HCT116 (cell line): ENCODE data around the gene SBF1. TPM values are rescaled to one million over a fixed set of nuclear protein-coding genes. Genes with fewer than 3 reads are reported as not detected.

Experiments
- ATAC-seq: fragments of 200-7000 bp; cut with Tn5 transposase; 2 replicates; pipeline ENCODE4 v1.9.1; 2020; ENCODE audit warnings: mild to moderate bottlenecking, moderate library complexity
- BruUV-seq: library from RNA; stranded (reverse); fragments of 400-500 nt; replicated peaks from 2 replicates; lab custom pipeline; 2021; lab: Mats Ljungman, UMichigan
- CTCF ChIA-PET: fragments of 300-600 bp; sonication (Branson Sonifier 250); formaldehyde crosslinking; loops from one replicate; lab custom pipeline; 2021; ENCODE audit warnings: antibody characterized with exemption; lab: Charles Lee
- POLR2A ChIA-PET: fragments of 300-600, 350-600 bp; sonication (Branson Sonifier 250); formaldehyde crosslinking; loops from one replicate; lab custom pipeline; 2021; ENCODE audit warnings: antibody characterized with exemption; lab: Charles Lee
- RAD21 ChIA-PET, 2 experiments: fragments of 300-600 bp; sonication (Branson Sonifier 250); formaldehyde crosslinking; loops; one replicate each; lab custom pipeline; 2023; ENCODE audit warnings: low total read pairs in 2 of 2; ENCODE audit not compliant: uncharacterized antibody in 2 of 2, unreplicated experiment in 2 of 2, low non-redundant PET in 1 of 2; lab: Charles Lee
- DNase-seq: peaks from one replicate; pipeline ENCODE4 v3.0.0-alpha.2; 2010; ENCODE audit warnings: low read depth, low spot score
- H2AFZ ChIP-seq: fragments of 200-600 bp; shearing (Covaris generic), sonication (generic); 2 replicates; pipeline ENCODE4 v1.6.1; 2017; ENCODE audit warnings: low read depth, mixed run types, mixed read lengths, antibody characterized with exemption, low read length; ENCODE audit not compliant: poor library complexity, severe bottlenecking
- H3K27ac ChIP-seq: 2 replicates; pipeline ENCODE4 v1.5.1; 2012; ENCODE audit warnings: low read depth, low read length
- H3K27me3 ChIP-seq: fragments of 200-600 bp; sonication (generic); 2 replicates; pipeline ENCODE4 v1.6.1; 2016; ENCODE audit warnings: mixed run types, low read length, mixed read lengths; ENCODE audit not compliant: insufficient read depth
- H3K36me3 ChIP-seq, 2 experiments: fragments of 200-500 bp in 1 of 2; fragments of 200-600 bp in 1 of 2; sonication (Bioruptor generic) in 1 of 2; sonication (generic) in 1 of 2; 2 replicates each; pipeline versions ENCODE4 v1.5.1 to v1.6.1; 2014 to 2016; ENCODE audit warnings: low read length in 2 of 2, inconsistent platforms in 1 of 2, mixed read lengths in 1 of 2, mixed run types in 1 of 2; ENCODE audit not compliant: insufficient read depth in 2 of 2, control insufficient read depth in 1 of 2
- H3K4me1 ChIP-seq, 2 experiments: fragments of 200-600 bp in 1 of 2; sonication (generic) in 1 of 2; 2 replicates each; pipeline versions ENCODE4 v1.5.1 to v1.6.1; 2012 to 2017; ENCODE audit warnings: low read length in 2 of 2, inconsistent platforms in 1 of 2, mild to moderate bottlenecking in 1 of 2, mixed read lengths in 1 of 2, mixed run types in 1 of 2, moderate library complexity in 1 of 2; ENCODE audit not compliant: insufficient read depth in 2 of 2, control insufficient read depth in 1 of 2
- H3K4me2 ChIP-seq: fragments of 200-600 bp; sonication (generic); 2 replicates; pipeline ENCODE4 v1.6.1; 2017; ENCODE audit warnings: mixed run types, low read length, mixed read lengths
- H3K4me3 ChIP-seq, 2 experiments: fragments of 200-600 bp in 1 of 2; sonication (generic) in 1 of 2; replicated peaks in 1 of 2; 2 replicates each; pipeline ENCODE4 v1.5.1; 2011 to 2016; ENCODE audit warnings: low read length in 2 of 2, control low read depth in 1 of 2, low read depth in 1 of 2, mild to moderate bottlenecking in 1 of 2, mixed read lengths in 1 of 2, mixed run types in 1 of 2
- H3K79me2 ChIP-seq: fragments of 200-600 bp; sonication (generic); 2 replicates; pipeline ENCODE4 v1.6.1; 2017; ENCODE audit warnings: mild to moderate bottlenecking, mixed run types, low read length, moderate library complexity, mixed read lengths; ENCODE audit not compliant: insufficient read depth
- H3K9ac ChIP-seq: fragments of 200-600 bp; sonication (generic); 2 replicates; pipeline ENCODE4 v1.6.1; 2016; ENCODE audit warnings: low read length, mixed read lengths
- H3K9me2 ChIP-seq: fragments of 200-600 bp; sonication (generic), shearing (Covaris generic); 2 replicates; pipeline ENCODE4 v1.6.1; 2017; ENCODE audit warnings: mixed run types, mild to moderate bottlenecking, moderate library complexity; ENCODE audit not compliant: insufficient read depth
- H3K9me3 ChIP-seq, 2 experiments: fragments of 200-500 bp in 1 of 2; fragments of 200-600 bp in 1 of 2; sonication (Bioruptor generic) in 1 of 2; sonication (generic) in 1 of 2; 2 replicates each; pipeline ENCODE4 v1.6.1; 2014 to 2017; ENCODE audit warnings: low read length in 2 of 2, mixed read lengths in 2 of 2, inconsistent platforms in 1 of 2, low read depth in 1 of 2, mild to moderate bottlenecking in 1 of 2, mixed run types in 1 of 2, moderate library complexity in 1 of 2; ENCODE audit not compliant: control insufficient read depth in 1 of 2, insufficient read depth in 1 of 2
- H4K20me1 ChIP-seq: fragments of 200-600 bp; sonication (generic), shearing (Covaris generic); 2 replicates; pipeline ENCODE4 v1.6.1; 2017; ENCODE audit warnings: mixed run types, mild to moderate bottlenecking, moderate library complexity; ENCODE audit not compliant: insufficient read depth
- ATF3 ChIP-seq: IDR thresholded peaks from 2 replicates; pipeline ENCODE4 v1.6.1; 2012
- CBX3 ChIP-seq: IDR thresholded peaks from 2 replicates; pipeline ENCODE4 v1.6.1; 2012; ENCODE audit warnings: low read depth
- CEBPB ChIP-seq: IDR thresholded peaks from 2 replicates; pipeline ENCODE4 v1.6.1; 2012; ENCODE audit warnings: low read depth
- CTCF ChIP-seq, 3 experiments: fragments of 200-600 bp in 1 of 3; sonication (generic) in 1 of 3; IDR thresholded peaks in 2 of 3; conservative IDR thresholded peaks in 1 of 3; 2 replicates each; pipeline ENCODE4 v1.5.1; 2012 to 2017; ENCODE audit warnings: low read depth in 2 of 3, low read length in 2 of 3, antibody characterized with exemption in 1 of 3, borderline replicate concordance in 1 of 3, control low read depth in 1 of 3, mild to moderate bottlenecking in 1 of 3, mixed read lengths in 1 of 3, mixed run types in 1 of 3, moderate library complexity in 1 of 3; ENCODE audit not compliant: insufficient read depth in 1 of 3
- EZH2 ChIP-seq: fragments of 200-600 bp; sonication (generic); IDR thresholded peaks from 2 replicates; pipeline ENCODE4 v1.6.1; 2017; ENCODE audit warnings: antibody characterized with exemption, mixed run types
- EZH2phosphoT487 ChIP-seq: fragments of 200-600 bp; IDR thresholded peaks from 2 replicates; pipeline ENCODE4 v1.6.1; 2018; ENCODE audit warnings: antibody characterized with exemption, borderline replicate concordance
- FOSL1 ChIP-seq: IDR thresholded peaks from 2 replicates; pipeline ENCODE4 v1.6.1; 2012; ENCODE audit warnings: low read depth
- JUND ChIP-seq: IDR thresholded peaks from 2 replicates; pipeline ENCODE4 v1.6.1; 2012
- POLR2A ChIP-seq: IDR thresholded peaks from 2 replicates; pipeline ENCODE4 v1.7.0; 2011; ENCODE audit warnings: borderline replicate concordance; ENCODE audit not compliant: insufficient read depth, insufficient read length; ENCODE audit errors: extremely low read depth
- POLR2AphosphoS5 ChIP-seq: IDR thresholded peaks from 2 replicates; pipeline ENCODE4 v1.6.1; 2011; ENCODE audit warnings: mild to moderate bottlenecking, low read depth, low read length, moderate library complexity
- RAD21 ChIP-seq: IDR thresholded peaks from 2 replicates; pipeline ENCODE4 v1.6.1; 2012; ENCODE audit warnings: low read depth, mild to moderate bottlenecking
- SIN3A ChIP-seq: IDR thresholded peaks from 2 replicates; pipeline ENCODE4 v1.6.1; 2012; ENCODE audit warnings: low read depth
- SP1 ChIP-seq: IDR thresholded peaks from 2 replicates; pipeline ENCODE4 v1.6.1; 2012; ENCODE audit warnings: low read depth
- TCF7L2 ChIP-seq: IDR thresholded peaks from 2 replicates; pipeline ENCODE4 v1.7.0; 2011; ENCODE audit warnings: borderline replicate concordance, inconsistent platforms; ENCODE audit not compliant: insufficient read depth, insufficient read length; ENCODE audit errors: extremely low read depth
- ZFX ChIP-seq: fragments of 450-650 bp; IDR thresholded peaks from 2 replicates; pipeline ENCODE4 v1.6.1; 2017
- intact Hi-C: fragments of 100-400 bp; cut with micrococcal nuclease; formaldehyde crosslinking; loops from 2 replicates; pipeline ENCODE4 v1.10.0; 2022
- total RNA-seq: library from RNA; stranded (reverse); gene quantifications from one replicate; pipeline ENCODE4 v1.2.1, GENCODE V29; 2021; ENCODE audit not compliant: unreplicated experiment

SBF1 gene
- total RNA-seq, 1 experiment from 2014 or later = 91.1 TPM

GRCh38 chr22:50416996-50417395, 57.8 kb downstream of the SBF1 start:
- TF ChIP-seq CBX3 (no peak), POLR2AphosphoS5 (no peak), SIN3A (no peak), CEBPB (no peak), ATF3 (no peak), SP1 (no peak), TCF7L2 (no peak), POLR2A (no peak), FOSL1 (no peak), JUND (no peak), EZH2 (no peak), EZH2phosphoT487 (no peak)
- TF ChIP-seq, all 23 proteins: peak for 0
- no TSS peak for BruUV-seq

GRCh38 chr22:50415426-50415825, 59.4 kb downstream of the SBF1 start:
- TF ChIP-seq ZFX = no peak
- TF ChIP-seq RAD21 = peak; percentile 32; the same call in 1 of the 2 replicates
- peak in 2 of 3 experiments; percentile 19 to 23; a peak in 1 of 6 replicates for TF ChIP-seq CTCF (IDR thresholded peaks at IDR 0.05 in 2 of 3, conservative IDR thresholded peaks at IDR 0.05 in 1 of 3; ENCODE audit: borderline replicate concordance in 1 of 3, insufficient read depth in 1 of 3, low read depth in 2 of 3, low read length in 2 of 3)
- Histone ChIP-seq H3K27ac (no peak overlapping the region), H3K36me3 (peaks cover 33 to 54% of the 10 kb centered on the region in 2 experiments; a peak in 3 of 4 replicates), H3K4me1 (no peaks in the 10 kb centered on the region), H4K20me1 (no peaks in the 10 kb centered on the region), H3K4me3 (no peak overlapping the region), H3K79me2 (no peaks in the 10 kb centered on the region), H3K9me3 (no peaks in the 10 kb centered on the region), H3K9me2 (no peaks in the 10 kb centered on the region), H3K9ac (no peak overlapping the region), H3K27me3 (no peaks in the 10 kb centered on the region), H2AFZ (no peak overlapping the region), H3K4me2 (no peak overlapping the region)
- BruUV-seq = no TSS peak
- ChIA-PET RAD21 (no interaction called here), CTCF (interaction anchor here (1.3 to 1.5 kb wide), 3 partner anchors 15 to 110 kb away, joined by 3 to 7 read pairs (median 4); partner anchors contain the start of gene SCO2), POLR2A (no interaction called here)
- DNase-seq (no peak), ATAC-seq (peak; percentile 63)
- intact Hi-C loops = no loop called here

More at GRCh38 chr22:50416996-50417395, 57.8 kb downstream of the SBF1 start:
- ChIA-PET RAD21 (no interaction called here), CTCF (no interaction called here), POLR2A (no interaction called here)
- Histone ChIP-seq H3K9me3 (no peaks in the 10 kb centered on the region), H3K4me1 (no peaks in the 10 kb centered on the region), H3K27me3 (no peaks in the 10 kb centered on the region), H3K4me3 (no peak overlapping the region), H3K27ac (no peak overlapping the region), H2AFZ (no peak overlapping the region), H3K9me2 (no peaks in the 10 kb centered on the region), H3K9ac (no peak overlapping the region), H3K4me2 (no peak overlapping the region), H4K20me1 (no peaks in the 10 kb centered on the region), H3K36me3 (peaks cover 42 to 55% of the 10 kb centered on the region in 2 experiments), H3K79me2 (no peaks in the 10 kb centered on the region)
- intact Hi-C loops = no loop called here
- DNase-seq (no peak), ATAC-seq (no peak)
